HL-60 (cell line): Measurements from ENCODE around the gene C9orf50.

ENCODE experiments used
- DNase-seq, 2 experiments: peaks; one replicate each; pipeline ENCODE4 v3.0.0-alpha.2; 2010 to 2020; ENCODE audit warnings: low read depth in 1 of 2, low spot score in 1 of 2
- H3K27ac ChIP-seq: fragments of 250-450 bp; sonication (Bioruptor Pico); replicated peaks from 2 replicates; pipeline ENCODE4 v1.5.1; 2020; ENCODE audit warnings: mild to moderate bottlenecking, moderate library complexity
- H3K27me3 ChIP-seq: fragments of 250-450 bp; sonication (Bioruptor Pico); 2 replicates; pipeline ENCODE4 v1.5.1; 2021; ENCODE audit warnings: mild to moderate bottlenecking, moderate library complexity; ENCODE audit not compliant: insufficient read depth, poor library complexity, severe bottlenecking
- H3K4me3 ChIP-seq: replicated peaks from 2 replicates; pipeline ENCODE4 v1.5.1; 2011; ENCODE audit warnings: mild to moderate bottlenecking, control low read depth, low read length; ENCODE audit not compliant: insufficient read depth
- GABPA ChIP-seq: IDR thresholded peaks from 2 replicates; pipeline ENCODE4 v1.6.1; 2012; ENCODE audit warnings: low read depth
- POLR2AphosphoS5 ChIP-seq: IDR thresholded peaks from 2 replicates; pipeline ENCODE4 v1.6.1; 2012; ENCODE audit warnings: low read depth
- SPI1 ChIP-seq: IDR thresholded peaks from 2 replicates; pipeline ENCODE4 v1.6.1; 2012; ENCODE audit warnings: low read depth, mild to moderate bottlenecking, borderline replicate concordance
- TF ChIP-seq, protein P1 (sequence below): IDR thresholded peaks from 2 replicates; pipeline ENCODE4 v1.6.1; 2012; ENCODE audit warnings: low read depth; ENCODE audit not compliant: insufficient replicate concordance
- TF ChIP-seq, protein P2 (sequence below): IDR thresholded peaks from one replicate; pipeline ENCODE4 v1.5.1; 2011; ENCODE audit warnings: low read length, control low read depth, inconsistent platforms; ENCODE audit not compliant: insufficient read depth

The C9orf50 gene

GRCh38 chr9:129613520-129614175 is 7.3 kb downstream of the C9orf50 start:
- no peak overlapping the region for H3K27ac ChIP-seq
- DNase-seq, result no peak
- no peaks in the 10 kb centered on the region for H3K27me3 ChIP-seq
- TF ChIP-seq, protein P1, sequence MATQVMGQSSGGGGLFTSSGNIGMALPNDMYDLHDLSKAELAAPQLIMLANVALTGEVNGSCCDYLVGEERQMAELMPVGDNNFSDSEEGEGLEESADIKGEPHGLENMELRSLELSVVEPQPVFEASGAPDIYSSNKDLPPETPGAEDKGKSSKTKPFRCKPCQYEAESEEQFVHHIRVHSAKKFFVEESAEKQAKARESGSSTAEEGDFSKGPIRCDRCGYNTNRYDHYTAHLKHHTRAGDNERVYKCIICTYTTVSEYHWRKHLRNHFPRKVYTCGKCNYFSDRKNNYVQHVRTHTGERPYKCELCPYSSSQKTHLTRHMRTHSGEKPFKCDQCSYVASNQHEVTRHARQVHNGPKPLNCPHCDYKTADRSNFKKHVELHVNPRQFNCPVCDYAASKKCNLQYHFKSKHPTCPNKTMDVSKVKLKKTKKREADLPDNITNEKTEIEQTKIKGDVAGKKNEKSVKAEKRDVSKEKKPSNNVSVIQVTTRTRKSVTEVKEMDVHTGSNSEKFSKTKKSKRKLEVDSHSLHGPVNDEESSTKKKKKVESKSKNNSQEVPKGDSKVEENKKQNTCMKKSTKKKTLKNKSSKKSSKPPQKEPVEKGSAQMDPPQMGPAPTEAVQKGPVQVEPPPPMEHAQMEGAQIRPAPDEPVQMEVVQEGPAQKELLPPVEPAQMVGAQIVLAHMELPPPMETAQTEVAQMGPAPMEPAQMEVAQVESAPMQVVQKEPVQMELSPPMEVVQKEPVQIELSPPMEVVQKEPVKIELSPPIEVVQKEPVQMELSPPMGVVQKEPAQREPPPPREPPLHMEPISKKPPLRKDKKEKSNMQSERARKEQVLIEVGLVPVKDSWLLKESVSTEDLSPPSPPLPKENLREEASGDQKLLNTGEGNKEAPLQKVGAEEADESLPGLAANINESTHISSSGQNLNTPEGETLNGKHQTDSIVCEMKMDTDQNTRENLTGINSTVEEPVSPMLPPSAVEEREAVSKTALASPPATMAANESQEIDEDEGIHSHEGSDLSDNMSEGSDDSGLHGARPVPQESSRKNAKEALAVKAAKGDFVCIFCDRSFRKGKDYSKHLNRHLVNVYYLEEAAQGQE, result no peak
- TF ChIP-seq, protein P2, sequence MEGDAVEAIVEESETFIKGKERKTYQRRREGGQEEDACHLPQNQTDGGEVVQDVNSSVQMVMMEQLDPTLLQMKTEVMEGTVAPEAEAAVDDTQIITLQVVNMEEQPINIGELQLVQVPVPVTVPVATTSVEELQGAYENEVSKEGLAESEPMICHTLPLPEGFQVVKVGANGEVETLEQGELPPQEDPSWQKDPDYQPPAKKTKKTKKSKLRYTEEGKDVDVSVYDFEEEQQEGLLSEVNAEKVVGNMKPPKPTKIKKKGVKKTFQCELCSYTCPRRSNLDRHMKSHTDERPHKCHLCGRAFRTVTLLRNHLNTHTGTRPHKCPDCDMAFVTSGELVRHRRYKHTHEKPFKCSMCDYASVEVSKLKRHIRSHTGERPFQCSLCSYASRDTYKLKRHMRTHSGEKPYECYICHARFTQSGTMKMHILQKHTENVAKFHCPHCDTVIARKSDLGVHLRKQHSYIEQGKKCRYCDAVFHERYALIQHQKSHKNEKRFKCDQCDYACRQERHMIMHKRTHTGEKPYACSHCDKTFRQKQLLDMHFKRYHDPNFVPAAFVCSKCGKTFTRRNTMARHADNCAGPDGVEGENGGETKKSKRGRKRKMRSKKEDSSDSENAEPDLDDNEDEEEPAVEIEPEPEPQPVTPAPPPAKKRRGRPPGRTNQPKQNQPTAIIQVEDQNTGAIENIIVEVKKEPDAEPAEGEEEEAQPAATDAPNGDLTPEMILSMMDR, result no peak
- TF ChIP-seq POLR2AphosphoS5, result no peak
- TF ChIP-seq SPI1, result no peak
- TF ChIP-seq GABPA, result no peak
- no peak overlapping the region for H3K4me3 ChIP-seq

DNA sequence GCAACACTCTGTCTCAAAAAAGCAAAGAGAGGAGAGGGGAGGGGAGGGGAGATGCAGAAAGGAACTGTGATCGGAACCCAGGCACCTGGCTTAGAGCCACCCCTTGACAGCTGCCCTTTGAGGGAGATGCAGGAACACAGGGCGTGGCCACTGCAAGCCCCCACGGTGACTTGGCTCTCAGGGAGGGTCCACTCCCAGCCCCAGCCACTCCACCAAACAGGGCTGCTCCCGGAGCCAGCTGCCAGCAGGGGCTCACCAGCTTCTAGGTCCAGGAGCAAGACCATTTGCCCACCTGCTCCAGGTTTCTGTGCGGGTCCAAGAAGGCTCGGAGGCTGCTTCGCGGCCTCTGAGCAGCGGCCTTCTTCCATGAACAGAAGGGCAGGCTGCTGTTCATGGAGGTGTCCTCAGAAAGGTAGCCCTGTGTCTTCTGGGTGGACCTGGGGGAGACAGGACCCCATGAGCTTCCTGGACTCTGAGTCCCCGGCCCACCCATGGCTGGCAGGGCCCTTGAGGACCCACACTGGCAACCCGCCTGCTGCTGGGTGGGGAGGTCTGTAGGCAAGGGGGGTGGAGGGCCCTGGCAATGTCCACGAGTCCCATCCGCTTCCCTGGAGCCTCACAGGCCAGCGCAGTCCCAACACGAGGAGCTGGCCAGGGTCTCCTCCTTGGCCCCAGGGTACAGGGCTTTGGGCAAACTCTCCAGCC is 7.9 kb downstream of the C9orf50 start:
- Histone ChIP-seq H3K4me3 (no peak overlapping the region), H3K27ac (no peak overlapping the region), H3K27me3 (no peaks in the 10 kb centered on the region)
- TF ChIP-seq, protein P1, result no peak
- TF ChIP-seq, protein P2, result no peak
- no peak for TF ChIP-seq POLR2AphosphoS5
- TF ChIP-seq SPI1, result no peak
- TF ChIP-seq GABPA, result no peak
- DNase-seq, result no peak

DNA sequence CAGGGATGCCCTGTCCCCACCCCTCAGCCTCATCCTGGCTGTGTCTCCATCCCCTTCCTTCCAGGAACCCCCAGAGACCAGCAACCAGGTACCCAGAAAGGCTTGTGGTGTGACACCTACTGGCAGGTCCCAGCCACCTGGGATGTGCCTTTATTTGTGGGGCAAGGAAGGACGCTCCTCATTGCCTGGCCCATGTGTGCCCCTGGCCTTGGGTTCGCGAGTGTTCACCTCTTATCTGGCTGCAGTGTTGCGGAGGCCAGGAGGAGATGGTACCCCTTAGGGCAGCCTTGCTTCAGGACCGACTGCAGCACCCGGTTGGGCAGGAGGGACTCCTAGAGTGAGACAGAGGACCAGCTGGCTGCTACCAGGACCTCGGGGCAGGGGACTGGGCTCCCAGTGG is 8.8 kb downstream of the C9orf50 start:
- Histone ChIP-seq H3K27me3 (no peaks in the 10 kb centered on the region), H3K4me3 (no peak overlapping the region), H3K27ac (no peak overlapping the region)
- TF ChIP-seq, protein P1, result no peak
- TF ChIP-seq GABPA (no peak), POLR2AphosphoS5 (no peak), SPI1 (no peak)
- TF ChIP-seq, protein P2, result no peak
- no peak for DNase-seq
